SK-N-SH treated with all-trans-retinoic acid at 6 μM for 48 hours (cell line): ENCODE measurements around the gene LDHAL6B.

Experiments used
- CREB5 ChIP-seq: fragments of 250-450 bp; sonication (Bioruptor Pico); IDR thresholded peaks from 2 replicates; pipeline ENCODE4 v1.5.1; 2020; ENCODE audit warnings: low read depth, mild to moderate bottlenecking, moderate library complexity
- CSDC2 ChIP-seq: fragments of 250-450 bp; sonication (Bioruptor Pico); IDR thresholded peaks from 2 replicates; pipeline ENCODE4 v1.5.0; 2020; ENCODE audit warnings: mild to moderate bottlenecking, moderate library complexity
- CSRNP3 ChIP-seq: fragments of 250-450 bp; sonication (Bioruptor Pico); IDR thresholded peaks from 2 replicates; pipeline ENCODE4 v1.5.1; 2021; ENCODE audit warnings: mild to moderate bottlenecking, moderate library complexity
- GLIS3 ChIP-seq: fragments of 250-450 bp; sonication (Bioruptor Pico); IDR thresholded peaks from 2 replicates; pipeline ENCODE4 v1.5.0; 2020; ENCODE audit warnings: mild to moderate bottlenecking, moderate library complexity
- OSR1 ChIP-seq: fragments of 250-450 bp; sonication (Bioruptor Pico); IDR thresholded peaks from 2 replicates; pipeline ENCODE4 v1.8.0; 2022; ENCODE audit warnings: moderate library complexity, mild to moderate bottlenecking, inconsistent platforms
- PATZ1 ChIP-seq: fragments of 250-450 bp; sonication (Bioruptor Pico); IDR thresholded peaks from 2 replicates; pipeline ENCODE4 v1.8.0; 2020; ENCODE audit warnings: mild to moderate bottlenecking, moderate library complexity, borderline replicate concordance
- TCF4 ChIP-seq: fragments of 250-450 bp; sonication (Bioruptor Pico); IDR thresholded peaks from 2 replicates; pipeline ENCODE4 v1.8.0; 2021; ENCODE audit warnings: mild to moderate bottlenecking, moderate library complexity, borderline replicate concordance
- ZFP30 ChIP-seq: fragments of 450-650 bp; formaldehyde crosslinking; IDR thresholded peaks from 2 replicates; pipeline ENCODE4 v1.5.0; 2022; ENCODE audit warnings: mild to moderate bottlenecking, moderate library complexity

GRCh38 chr15:59160880-59161593 is 45.6 kb upstream of the LDHAL6B start:
- no peak for TF ChIP-seq PATZ1 (CRISPR knock-in tag)
- no peak for TF ChIP-seq ZFP30 (CRISPR knock-in tag)
- no peak for TF ChIP-seq CREB5
- TF ChIP-seq CSDC2 (CRISPR knock-in tag), result no peak
- TF ChIP-seq GLIS3 (CRISPR knock-in tag), result no peak
- no peak for TF ChIP-seq CSRNP3 (CRISPR knock-in tag)
- TF ChIP-seq OSR1 (CRISPR knock-in tag), result no peak
- TF ChIP-seq TCF4 (CRISPR knock-in tag), result no peak
